OCI-LY1 (cell line): ENCODE data around the gene SLC8A1.

Experiments used
- H2AFZ ChIP-seq: fragments of 200-600 bp; sonication (generic), shearing (Covaris generic); 2 replicates; pipeline ENCODE4 v1.6.0; 2014; ENCODE audit warnings: antibody characterized with exemption, mild to moderate bottlenecking, low read length
- H3F3A ChIP-seq: fragments of 200-600 bp; sonication (generic), shearing (Covaris generic); 2 replicates; pipeline ENCODE4 v1.6.0; 2014; ENCODE audit warnings: mild to moderate bottlenecking, antibody characterized with exemption, low read length, moderate library complexity; ENCODE audit not compliant: insufficient read depth
- H3K27ac ChIP-seq: fragments of 200-600 bp; sonication (generic); 2 replicates; pipeline ENCODE4 v1.5.1; 2014; ENCODE audit warnings: low read length, mixed run types, mild to moderate bottlenecking, low read depth; ENCODE audit not compliant: poor library complexity, severe bottlenecking
- H3K27me3 ChIP-seq: fragments of 200-600 bp; sonication (generic); 2 replicates; pipeline ENCODE4 v1.6.0; 2014; ENCODE audit warnings: antibody characterized with exemption, mild to moderate bottlenecking, low read length, moderate library complexity; ENCODE audit not compliant: insufficient read depth
- H3K36me3 ChIP-seq: fragments of 200-600 bp; sonication (generic); 2 replicates; pipeline ENCODE4 v1.6.1; 2014; ENCODE audit warnings: mild to moderate bottlenecking, antibody characterized with exemption, low read length, moderate library complexity, mixed read lengths; ENCODE audit not compliant: insufficient read depth
- H3K4me1 ChIP-seq: fragments of 200-600 bp; sonication (generic); 2 replicates; pipeline ENCODE4 v1.5.1; 2014; ENCODE audit warnings: mild to moderate bottlenecking, low read length, moderate library complexity; ENCODE audit not compliant: insufficient read depth, severe bottlenecking
- H3K4me2 ChIP-seq: fragments of 200-600 bp; sonication (generic), shearing (Covaris generic); 2 replicates; pipeline ENCODE4 v1.6.1; 2014; ENCODE audit warnings: low read length
- H3K4me3 ChIP-seq: fragments of 200-600 bp; sonication (generic); 2 replicates; pipeline ENCODE4 v1.5.1; 2014; ENCODE audit warnings: low read length, low read depth, mild to moderate bottlenecking, mixed read lengths; ENCODE audit not compliant: poor library complexity, severe bottlenecking
- H3K79me2 ChIP-seq: fragments of 200-600 bp; shearing (Covaris generic); 2 replicates; pipeline ENCODE4 v1.6.1; 2016; ENCODE audit warnings: mixed run types, low read length, mixed read lengths; ENCODE audit not compliant: insufficient read depth
- H3K9ac ChIP-seq: fragments of 200-600 bp; sonication (generic), shearing (Covaris generic); 2 replicates; pipeline ENCODE4 v1.6.1; 2014; ENCODE audit warnings: mild to moderate bottlenecking, low read length, mixed read lengths
- H3K9me2 ChIP-seq: fragments of 200-600 bp; sonication (generic), shearing (Covaris generic); 2 replicates; pipeline ENCODE4 v1.6.1; 2014; ENCODE audit warnings: low read depth, mild to moderate bottlenecking, low read length, mixed read lengths
- H3K9me3 ChIP-seq: fragments of 200-600 bp; shearing (Covaris generic); 2 replicates; pipeline ENCODE4 v1.6.1; 2014; ENCODE audit warnings: low read length, mixed read lengths
- H4K20me1 ChIP-seq: fragments of 200-600 bp; sonication (generic), shearing (Covaris generic); 2 replicates; pipeline ENCODE4 v1.6.0; 2016; ENCODE audit warnings: mild to moderate bottlenecking, low read length; ENCODE audit not compliant: insufficient read depth
- CTCF ChIP-seq: fragments of 200-600 bp; sonication (generic), shearing (Covaris generic); IDR thresholded peaks from 2 replicates; pipeline ENCODE4 v1.5.1; 2017; ENCODE audit warnings: mild to moderate bottlenecking, antibody characterized with exemption, low read length, moderate library complexity, mixed read lengths
- EZH2 ChIP-seq: fragments of 200-600 bp; sonication (generic), shearing (Covaris generic); IDR thresholded peaks from 2 replicates; pipeline ENCODE4 v1.8.0; 2017; ENCODE audit warnings: borderline replicate concordance, mixed run types, mild to moderate bottlenecking, antibody characterized with exemption, low read length, moderate library complexity, mixed read lengths

Gene SLC8A1

GRCh38 chr2:40311026-40311425 lies 140.9 kb downstream of the SLC8A1 start:
- H2AFZ ChIP-seq: no peak overlapping the region
- H3K9me2 ChIP-seq: no peaks in the 10 kb centered on the region
- no peak overlapping the region for H3K4me2 ChIP-seq
- no peak overlapping the region for H3K4me3 ChIP-seq
- H3K36me3 ChIP-seq: no peaks in the 10 kb centered on the region
- no peaks in the 10 kb centered on the region for H4K20me1 ChIP-seq
- H3K79me2 ChIP-seq: no peaks in the 10 kb centered on the region
- H3K27ac ChIP-seq: no peak overlapping the region
- no peak for TF ChIP-seq CTCF
- TF ChIP-seq EZH2: no peak
- no peaks in the 10 kb centered on the region for H3K4me1 ChIP-seq
- H3K27me3 ChIP-seq: no peaks in the 10 kb centered on the region
- no peak overlapping the region for H3K9ac ChIP-seq
- no peaks in the 10 kb centered on the region for H3F3A ChIP-seq
- no peaks in the 10 kb centered on the region for H3K9me3 ChIP-seq

DNA sequence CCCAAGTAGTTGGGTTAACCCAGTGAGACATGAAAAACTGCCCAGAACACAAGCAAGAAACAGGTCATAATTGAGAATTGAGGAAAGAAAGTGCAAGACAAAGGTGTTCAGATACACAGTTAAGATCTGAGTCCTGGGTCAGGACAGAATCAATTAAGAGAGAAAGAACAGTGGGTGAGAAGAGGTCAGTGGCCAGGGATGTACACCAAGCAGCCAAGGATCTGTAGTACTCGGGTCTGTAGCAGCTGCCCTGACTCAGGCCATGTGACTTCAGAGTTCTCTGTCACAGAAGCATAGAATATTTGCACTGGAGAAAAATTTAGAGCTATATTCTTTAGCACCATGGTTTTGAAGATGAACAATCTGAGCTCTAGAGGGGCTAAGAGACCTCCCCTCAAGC lies 141.6 kb downstream of the SLC8A1 start:
- no peaks in the 10 kb centered on the region for H3K9me2 ChIP-seq
- no peaks in the 10 kb centered on the region for H4K20me1 ChIP-seq
- H3K9me3 ChIP-seq: no peaks in the 10 kb centered on the region
- no peaks in the 10 kb centered on the region for H3K36me3 ChIP-seq
- no peak overlapping the region for H3K4me3 ChIP-seq
- H3K27ac ChIP-seq: no peak overlapping the region
- no peak for TF ChIP-seq CTCF
- TF ChIP-seq EZH2: no peak
- H3K27me3 ChIP-seq: no peaks in the 10 kb centered on the region
- no peaks in the 10 kb centered on the region for H3K4me1 ChIP-seq
- H3F3A ChIP-seq: no peaks in the 10 kb centered on the region
- no peaks in the 10 kb centered on the region for H3K79me2 ChIP-seq
- no peak overlapping the region for H2AFZ ChIP-seq
- no peak overlapping the region for H3K9ac ChIP-seq
- no peak overlapping the region for H3K4me2 ChIP-seq

DNA sequence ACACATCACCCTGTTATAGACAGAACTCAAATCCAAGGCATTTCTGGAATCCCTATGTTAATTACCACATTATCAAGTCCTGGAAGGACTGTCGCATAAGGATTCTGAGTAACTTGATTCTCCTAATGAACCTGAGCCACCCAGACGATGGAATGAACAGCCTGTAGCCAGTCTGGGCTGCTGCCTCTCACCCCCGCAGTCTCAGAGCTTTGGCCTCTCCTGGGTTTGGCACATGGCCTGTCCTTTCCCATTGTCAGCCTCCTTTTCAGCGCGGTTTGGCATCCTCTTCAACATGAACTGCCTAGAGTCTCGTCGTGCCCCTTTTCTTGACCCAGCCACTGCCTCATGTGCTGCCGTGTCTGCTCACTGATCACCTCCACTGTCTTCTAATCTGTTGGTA lies 147.6 kb downstream of the SLC8A1 start:
- Histone ChIP-seq H3K9me3 (no peaks in the 10 kb centered on the region), H3K36me3 (no peaks in the 10 kb centered on the region), H3K27ac (no peak overlapping the region), H3K4me1 (no peaks in the 10 kb centered on the region), H3K27me3 (no peaks in the 10 kb centered on the region), H3K4me2 (no peak overlapping the region), H3F3A (no peaks in the 10 kb centered on the region), H3K4me3 (no peak overlapping the region), H3K79me2 (no peaks in the 10 kb centered on the region), H4K20me1 (no peaks in the 10 kb centered on the region), H2AFZ (no peak overlapping the region), H3K9me2 (no peaks in the 10 kb centered on the region), H3K9ac (no peak overlapping the region)
- TF ChIP-seq EZH2 (no peak), CTCF (no peak)
